HL-60/S4 treated with retinoic acid at 250 ng/mL for 4 days and 3 days (cell line): ENCODE results near the gene UBIAD1.
"Not testable (repeated sequence)": the region's sequence is repeated elsewhere in the genome, so short reads cannot be mapped to it uniquely, and the experiment has no call there.

ENCODE experiments used
- in situ Hi-C: fragments of 300-500 bp; cut with MboI; formaldehyde crosslinking; loops from 2 replicates; pipeline ENCODE4 v1.7.0; 2022; ENCODE audit warnings: low sequenced_read_pairs

Gene UBIAD1, protein sequence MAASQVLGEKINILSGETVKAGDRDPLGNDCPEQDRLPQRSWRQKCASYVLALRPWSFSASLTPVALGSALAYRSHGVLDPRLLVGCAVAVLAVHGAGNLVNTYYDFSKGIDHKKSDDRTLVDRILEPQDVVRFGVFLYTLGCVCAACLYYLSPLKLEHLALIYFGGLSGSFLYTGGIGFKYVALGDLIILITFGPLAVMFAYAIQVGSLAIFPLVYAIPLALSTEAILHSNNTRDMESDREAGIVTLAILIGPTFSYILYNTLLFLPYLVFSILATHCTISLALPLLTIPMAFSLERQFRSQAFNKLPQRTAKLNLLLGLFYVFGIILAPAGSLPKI

DNA sequence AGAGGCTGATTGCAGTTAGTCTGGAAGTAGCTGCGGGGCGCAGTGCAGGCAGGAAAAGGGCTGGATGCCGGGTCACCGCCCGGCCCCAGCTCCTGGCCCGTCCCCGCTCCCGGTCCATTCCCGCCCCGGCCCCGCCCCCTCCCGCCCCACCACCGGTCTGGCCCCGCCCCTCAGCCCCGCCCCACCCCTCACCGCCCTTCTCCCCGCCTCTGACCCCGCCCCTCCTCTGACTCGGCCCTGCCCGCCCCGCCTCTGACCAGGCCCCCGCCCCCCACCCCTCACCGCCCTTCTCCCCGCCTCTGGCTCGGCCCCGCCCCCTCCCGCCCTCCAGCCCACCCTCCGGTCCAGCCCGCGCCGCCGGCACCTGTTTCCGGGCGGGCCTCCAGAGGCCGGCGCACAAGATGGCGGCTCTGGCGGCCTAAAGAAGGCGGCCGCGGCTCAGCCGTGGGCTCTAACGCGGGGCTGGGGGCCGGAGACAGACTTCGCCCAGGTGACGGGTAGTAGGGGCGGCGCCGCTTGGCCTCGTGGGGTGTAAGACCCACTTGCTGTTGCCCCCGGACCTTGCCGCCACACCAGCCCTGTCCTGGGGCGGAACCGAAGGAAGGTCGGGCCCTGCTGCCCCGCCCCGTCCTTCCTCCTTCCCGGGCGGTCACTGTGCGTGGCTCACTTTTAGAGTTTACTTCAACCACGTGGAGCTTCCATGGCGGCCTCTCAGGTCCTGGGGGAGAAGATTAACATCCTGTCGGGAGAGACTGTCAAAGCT lies at the start of gene UBIAD1:
Gene UBIAD1 (plus strand): TSS at position 367 of the 763 bp plus-strand sequence. CDS start 334 bp downstream, at position 701.
- in situ Hi-C loops, result no loop called here

DNA sequence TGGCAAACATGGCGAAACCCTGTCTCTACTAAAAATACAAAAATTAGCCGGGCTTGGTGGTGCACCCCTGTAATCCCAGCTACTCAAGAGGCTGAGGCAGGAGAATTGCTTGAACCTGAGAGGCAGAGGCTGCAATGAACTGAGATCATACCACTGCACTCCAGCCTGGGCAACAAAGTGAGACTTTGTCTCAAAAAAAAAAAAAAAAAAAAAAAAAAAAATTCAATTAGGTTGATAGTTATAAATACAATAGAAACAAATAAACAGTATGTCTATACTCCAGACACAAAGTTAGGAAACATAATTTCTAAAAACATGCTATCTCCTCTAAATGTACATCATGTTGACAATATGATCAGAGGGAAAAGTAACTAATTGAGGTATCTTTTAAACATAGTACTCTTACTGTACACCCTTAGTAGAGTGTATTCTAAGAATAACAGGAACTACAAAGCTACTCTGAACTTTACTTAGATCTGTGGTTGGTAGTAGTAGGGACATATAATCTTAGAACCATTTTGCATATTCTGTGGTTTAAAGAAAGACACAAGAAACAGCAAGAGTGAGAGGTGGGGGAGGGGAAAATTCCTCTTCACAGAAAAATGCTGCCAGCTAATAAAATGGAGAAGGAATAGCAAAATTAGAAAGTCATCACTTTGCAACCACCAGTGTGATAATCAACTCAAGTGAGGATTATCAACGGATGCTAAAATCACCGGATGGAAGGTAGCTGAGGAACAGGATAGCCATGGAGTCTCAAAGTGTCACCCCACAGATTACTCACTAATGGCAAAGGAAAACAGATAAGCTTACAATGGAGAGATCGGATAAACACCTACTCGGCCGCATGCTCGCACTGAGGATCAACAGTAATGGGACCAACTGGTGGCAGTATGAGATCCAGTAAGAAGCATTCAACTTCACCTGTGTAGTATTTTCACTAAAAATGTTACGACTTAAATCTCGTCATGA lies 45.6 kb upstream of the UBIAD1 start:
- in situ Hi-C loops, result no loop called here

DNA sequence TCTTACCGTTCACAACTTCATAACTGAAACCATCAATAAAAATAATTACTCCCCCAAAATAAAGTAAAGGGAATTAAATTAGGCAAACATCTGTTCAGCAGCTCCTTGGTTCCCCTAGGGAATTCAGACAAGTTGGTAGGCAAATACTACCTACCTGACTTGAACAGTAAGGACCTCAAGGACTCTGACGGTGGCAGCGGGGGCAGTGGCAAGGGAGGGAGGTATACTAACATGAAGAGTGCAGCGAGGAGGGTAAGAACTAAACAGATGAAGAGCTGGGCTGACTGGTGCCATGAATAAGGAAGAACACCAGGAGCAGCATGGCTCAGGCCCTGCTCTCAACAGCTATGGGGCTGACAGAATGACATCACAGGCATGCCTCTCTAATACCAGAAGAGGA lies 43.8 kb upstream of the UBIAD1 start:
- in situ Hi-C loops, result no loop called here

DNA sequence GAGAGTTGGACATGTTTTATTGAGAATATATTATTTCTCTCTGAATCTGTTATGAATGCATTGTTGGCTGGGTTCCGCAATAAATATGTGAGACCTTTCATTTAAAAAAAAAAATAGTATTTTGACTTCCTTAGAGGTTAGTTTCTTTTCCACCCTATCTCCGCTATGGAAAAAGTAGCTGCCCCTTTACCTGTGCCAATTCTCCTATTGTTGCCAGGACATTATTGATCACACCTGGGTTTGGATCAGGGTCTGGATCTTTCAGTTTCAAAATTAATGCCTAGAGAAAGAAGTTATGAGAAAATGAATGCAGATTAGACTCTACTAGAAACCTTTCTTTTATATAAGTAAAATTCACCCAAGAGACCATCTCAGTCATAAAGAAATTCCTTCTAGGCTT lies 39.8 kb upstream of the UBIAD1 start:
- in situ Hi-C loops, result no loop called here

DNA sequence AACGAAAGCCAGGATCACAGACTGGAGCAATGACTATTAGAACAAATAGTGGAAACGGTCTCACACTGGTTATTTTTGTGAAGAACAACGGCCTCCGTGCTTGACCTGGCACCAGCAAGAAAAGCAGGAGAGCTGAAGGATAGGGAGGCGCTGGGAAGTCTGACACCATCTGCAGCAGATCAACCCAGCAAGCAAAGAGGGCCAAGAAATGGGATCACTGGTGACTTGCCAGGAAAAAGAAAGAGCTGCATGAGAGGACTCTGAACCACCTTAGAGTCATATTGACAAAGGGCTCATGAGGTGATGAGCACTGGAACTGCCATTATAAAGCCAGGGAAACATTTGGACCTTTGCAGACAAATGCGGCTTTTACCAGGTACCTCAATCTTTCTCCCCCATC lies 35.6 kb upstream of the UBIAD1 start:
- in situ Hi-C loops, result no loop called here

DNA sequence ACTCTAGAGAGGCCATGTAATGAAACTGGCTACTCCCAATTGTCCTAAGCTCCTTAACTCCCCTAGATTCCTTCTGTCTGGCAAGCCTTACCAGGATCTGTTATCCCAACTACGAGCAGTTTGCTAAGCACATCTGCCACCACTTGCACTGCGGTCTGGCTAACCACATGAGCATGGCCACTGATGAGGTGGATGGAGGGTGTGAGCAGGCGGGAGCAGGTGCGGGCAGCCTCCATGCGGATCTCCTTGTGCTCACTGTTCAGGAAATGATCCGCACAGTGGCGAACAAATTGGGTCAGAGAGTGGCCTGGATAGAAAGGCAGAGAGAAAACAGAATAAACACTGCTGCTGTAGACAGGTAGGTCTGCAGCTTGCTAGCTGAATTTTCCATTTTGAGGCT lies 34.7 kb upstream of the UBIAD1 start:
- in situ Hi-C loops, result no loop called here

DNA sequence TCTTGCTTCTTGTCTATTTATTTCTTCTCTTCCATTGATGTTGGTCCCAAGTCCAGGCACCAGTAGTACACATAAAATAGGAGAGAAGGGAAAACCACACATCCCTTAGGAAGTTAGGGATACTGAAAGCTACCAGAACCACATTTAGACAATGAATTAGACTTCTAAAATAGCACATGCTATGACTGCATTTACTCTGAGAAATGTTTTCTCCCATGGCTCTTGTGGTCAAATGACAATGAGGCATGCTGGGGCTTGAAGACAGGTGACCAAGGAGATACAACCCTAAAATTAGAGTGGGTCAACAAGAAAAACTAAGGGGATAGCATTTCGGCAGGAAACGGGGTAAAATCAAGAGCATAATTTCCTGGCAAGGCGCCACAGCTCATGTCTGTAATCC lies 27.8 kb upstream of the UBIAD1 start:
- in situ Hi-C loops, result no loop called here

DNA sequence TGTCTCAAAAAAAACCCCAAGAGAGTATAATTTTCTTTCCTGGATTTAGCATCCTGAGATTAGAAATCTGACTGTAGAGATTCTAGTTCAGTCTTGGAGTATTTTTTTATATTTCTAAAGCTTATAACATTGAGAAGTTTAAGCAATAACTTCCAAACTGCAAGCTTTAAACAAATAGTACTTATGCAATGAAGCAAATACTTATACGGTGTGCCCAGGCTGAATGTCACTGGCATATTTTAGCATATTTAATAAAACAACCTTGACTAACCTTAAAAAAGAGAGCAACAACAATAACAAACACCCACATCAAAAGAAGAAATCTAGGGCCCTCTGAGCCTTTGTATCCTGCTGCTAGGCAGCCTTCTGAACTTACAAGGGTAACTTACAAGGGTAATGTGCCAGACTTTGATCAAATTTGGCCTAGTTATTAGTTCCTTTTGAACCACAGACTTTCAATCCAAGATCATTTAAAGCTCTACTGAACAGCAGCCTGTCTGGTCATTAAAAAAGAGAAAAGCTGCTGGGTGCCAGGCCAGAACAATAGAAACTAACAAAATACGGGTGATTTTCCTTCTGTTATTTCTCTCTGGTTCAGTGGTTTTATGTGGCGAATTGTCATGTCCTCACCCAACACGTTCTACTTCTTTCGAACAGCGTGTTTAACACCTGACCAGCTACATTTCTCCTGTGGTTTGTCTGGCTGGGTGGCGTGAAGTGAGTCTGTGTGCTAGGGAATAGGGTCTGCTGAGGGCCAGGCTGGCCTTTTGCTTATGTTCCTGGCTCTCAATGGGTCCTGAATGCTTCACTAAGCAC lies 26.9 kb upstream of the UBIAD1 start:
- in situ Hi-C loops, result no loop called here

DNA sequence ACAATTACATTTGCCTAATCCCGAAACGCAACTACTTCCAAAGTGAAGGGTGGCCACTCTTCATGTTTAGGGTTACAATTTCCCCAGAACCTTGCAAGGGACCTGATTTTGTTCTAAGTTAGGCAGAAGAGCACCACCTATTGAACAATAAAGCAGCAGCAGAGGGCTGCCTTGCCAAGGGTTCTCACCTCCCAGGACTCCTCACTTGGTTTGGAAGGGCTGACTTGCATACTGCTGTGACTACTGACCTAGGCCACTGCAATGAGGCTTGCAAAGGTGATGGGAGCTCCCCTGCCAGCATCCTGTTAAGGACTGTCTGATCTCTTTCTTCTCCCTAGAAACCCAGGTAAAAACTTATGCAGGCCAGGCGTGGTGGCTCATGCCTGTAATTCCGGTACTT lies 24.8 kb upstream of the UBIAD1 start:
- in situ Hi-C loops, result no loop called here

DNA sequence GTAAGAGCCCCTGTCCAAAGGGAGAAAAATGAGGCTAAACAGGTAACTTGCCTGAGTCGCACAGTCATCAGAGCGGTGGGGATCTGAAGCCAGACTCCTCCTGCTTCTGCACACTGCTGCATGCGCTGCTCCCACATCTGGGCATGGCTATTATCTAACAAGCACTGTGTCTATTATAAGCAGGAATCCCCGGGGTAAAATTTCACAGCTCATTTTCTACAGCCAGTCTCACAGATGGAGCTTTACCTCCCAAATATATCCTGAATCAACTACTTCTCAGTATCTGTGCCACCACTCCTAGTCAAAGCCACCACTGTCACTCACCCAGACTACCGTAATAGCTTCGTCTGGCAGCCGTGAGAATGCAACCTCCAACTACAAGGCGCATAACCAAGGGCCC lies 20.5 kb upstream of the UBIAD1 start:
- in situ Hi-C loops, result no loop called here

DNA sequence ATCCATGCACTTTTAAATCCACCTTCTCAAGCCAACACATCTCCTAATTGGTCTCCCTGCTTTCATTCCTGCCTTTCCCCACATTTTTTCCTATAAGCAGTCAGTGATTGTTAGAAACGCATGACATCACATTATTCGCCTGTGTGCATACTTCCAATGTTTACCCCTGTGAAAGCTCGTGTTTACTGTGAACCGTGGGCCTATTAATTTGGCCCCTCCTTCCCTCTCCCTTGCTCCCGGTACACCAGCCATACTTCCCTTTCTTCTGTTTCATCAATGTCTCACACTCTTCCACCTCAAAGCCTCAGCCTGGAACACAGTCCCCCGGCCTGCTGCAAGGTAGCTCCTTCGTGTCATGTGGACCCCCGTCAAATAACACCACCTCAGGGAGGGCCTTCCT lies 19.8 kb upstream of the UBIAD1 start:
- in situ Hi-C loops, result no loop called here

DNA sequence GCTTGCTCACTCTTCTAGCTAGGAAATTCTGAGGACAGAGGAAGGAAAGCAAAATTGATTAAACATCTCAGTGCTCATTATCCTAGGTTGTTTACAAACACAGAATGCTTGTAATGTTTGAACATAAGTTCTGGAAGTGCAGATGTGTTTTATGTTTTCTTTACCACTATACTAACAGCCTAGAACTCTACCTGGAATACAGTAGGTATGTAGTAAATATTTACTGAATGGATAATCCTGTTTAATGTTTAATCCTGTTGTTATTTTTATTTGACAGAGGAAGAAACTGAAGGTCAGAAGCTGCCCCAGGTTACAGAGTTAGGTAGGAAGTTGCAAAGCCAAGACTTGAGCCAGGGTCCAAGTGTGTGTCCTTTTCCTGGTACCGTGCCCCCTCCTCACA lies 16.7 kb upstream of the UBIAD1 start:
- in situ Hi-C loops, result no loop called here

DNA sequence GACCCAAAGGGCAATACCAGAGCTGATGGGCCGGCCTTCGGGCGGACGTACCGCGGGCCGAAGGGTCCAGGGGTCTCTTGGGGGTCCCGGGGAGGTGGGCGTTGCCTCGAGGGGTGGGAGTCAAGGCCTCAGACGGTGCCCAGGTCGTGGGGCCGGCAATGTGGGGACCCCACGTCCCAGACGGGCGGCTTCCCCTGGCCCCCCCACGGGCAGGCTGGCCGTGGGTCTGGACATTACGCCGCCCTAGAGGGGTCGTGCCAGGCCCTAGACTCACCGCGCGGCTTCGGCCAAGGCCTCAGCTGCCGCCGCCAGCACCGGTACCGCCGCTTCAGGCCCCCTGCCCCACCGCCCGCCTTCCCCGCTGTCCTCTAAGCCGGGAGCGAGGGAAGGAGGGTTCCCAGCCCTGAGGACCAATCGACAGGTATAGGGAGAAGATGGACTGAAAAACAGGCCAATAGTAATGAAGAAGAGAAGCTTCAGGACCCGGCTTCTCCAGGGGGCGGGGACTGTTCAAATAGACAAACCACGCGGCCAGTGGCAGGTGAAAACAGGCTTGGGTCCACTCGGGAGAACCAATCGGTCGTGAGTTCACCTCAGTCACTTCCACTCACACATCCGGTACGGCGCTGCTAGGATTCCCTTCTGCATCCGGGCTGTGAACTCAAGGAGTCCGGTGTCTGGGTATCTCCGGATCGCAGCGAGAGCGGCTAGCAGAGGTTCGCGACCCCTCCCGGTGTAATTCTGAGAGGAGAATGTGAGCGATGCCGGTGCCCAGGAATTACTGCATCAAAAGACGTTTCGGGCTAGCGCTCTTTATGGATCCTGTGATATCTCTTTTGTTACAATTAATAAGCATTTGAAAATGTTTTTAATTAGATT lies 10.6 kb upstream of the UBIAD1 start, which contains the start of gene MTOR:
Gene MTOR (minus strand): TSS at position 381 of the 879 bp plus-strand sequence. CDS start 3,142 bp downstream, outside the sequence.
- in situ Hi-C loops, result no loop called here

DNA sequence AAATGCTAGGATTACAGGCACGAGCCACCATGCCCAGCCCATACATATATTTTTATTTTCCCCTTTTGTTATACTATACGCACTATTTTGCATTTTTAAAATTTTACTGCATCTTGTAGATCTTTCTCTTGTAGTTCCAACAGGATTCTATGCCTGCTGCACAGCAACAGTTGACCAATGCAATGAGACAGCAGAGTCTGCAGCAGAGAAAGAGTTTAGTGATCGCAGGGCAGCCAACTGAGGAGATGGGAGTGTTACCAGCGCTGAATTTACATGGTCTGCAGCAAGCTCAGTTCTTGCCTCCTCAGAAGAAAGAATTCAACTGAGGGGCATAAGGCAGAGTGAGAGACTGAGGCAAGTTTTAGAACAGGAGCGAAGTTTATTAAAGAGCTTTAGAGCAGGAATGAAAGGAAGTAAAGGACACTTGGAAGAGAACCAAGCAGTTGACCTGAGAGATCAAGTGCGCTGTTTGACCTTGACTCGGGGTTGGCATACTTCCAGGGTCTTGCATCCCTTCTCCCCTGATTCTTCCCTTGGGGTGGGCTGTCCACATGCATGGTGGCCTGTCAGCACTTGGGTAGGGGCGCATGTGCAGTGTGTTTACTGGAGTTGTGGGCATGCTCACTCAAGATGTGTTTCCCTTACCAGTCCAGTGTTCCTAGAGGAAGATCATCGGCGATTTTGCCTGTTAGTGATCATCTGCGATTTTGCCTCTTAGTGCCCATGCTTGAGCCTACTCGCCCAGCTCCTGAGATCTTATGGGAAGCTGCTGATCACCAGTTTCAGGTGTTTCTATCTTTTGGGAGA lies 6.5 kb upstream of the UBIAD1 start:
- in situ Hi-C loops, result no loop called here

DNA sequence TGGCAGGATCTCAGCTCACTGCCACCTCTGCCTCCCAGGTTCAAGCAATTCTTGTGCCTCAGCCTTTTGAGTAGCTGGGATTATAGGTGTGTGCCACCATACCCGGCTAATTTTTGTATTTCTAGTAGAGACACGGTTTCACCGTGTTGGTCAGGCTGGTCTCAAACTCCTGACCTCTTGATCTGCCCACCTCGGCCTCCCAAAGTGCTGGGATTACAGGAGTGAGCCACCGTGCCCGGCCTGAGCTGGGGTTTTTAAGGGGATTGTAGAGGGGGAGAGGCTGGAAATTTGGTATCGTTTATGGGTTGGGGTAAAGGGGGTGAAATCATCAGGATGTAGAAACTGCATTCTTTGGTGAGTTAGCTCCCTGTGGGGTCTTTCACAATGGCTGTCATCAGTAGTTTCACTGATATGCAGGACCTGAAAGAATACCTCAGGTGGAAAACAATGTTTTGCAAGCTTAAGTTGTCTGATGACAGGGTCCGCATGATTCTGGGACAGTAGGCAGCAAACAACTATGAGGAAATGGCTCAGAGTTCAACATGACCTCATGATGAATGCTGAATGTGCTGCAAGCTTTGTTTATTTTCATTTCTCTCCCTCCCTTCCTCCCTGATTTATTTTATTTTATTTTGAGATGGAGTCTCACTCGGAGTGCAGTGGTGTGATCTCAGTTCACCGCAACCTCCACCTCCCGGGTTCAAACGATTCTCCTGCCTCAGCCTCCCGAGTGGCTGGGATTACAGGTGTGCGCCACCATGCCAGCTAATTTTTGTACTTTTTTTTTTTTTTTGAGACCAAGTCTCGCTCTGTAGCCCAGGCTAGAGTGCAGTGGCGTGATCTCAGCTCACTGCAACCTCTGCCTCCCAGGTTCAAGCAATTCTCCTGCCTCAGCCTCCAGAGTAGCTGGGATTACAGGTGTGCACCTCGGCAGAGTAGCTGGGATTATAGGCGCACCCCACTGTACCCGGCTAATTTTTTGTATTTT lies 5.4 kb upstream of the UBIAD1 start:
- in situ Hi-C loops, result not testable (repeated sequence)

DNA sequence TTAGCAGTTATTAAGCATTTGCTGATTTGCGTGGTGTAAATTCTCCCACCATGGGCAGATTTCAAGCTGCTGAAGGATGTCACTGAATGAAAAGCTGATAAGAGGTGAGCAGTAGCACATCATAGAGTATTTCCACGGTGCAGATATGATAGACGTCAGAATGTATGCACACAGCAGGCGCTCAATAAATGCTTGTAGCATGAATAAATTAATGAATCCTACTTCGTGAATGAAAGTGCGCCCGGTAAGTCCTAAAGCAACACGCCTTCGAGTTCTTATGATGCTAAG lies 510 bp upstream of the UBIAD1 start:
- in situ Hi-C loops, result no loop called here

DNA sequence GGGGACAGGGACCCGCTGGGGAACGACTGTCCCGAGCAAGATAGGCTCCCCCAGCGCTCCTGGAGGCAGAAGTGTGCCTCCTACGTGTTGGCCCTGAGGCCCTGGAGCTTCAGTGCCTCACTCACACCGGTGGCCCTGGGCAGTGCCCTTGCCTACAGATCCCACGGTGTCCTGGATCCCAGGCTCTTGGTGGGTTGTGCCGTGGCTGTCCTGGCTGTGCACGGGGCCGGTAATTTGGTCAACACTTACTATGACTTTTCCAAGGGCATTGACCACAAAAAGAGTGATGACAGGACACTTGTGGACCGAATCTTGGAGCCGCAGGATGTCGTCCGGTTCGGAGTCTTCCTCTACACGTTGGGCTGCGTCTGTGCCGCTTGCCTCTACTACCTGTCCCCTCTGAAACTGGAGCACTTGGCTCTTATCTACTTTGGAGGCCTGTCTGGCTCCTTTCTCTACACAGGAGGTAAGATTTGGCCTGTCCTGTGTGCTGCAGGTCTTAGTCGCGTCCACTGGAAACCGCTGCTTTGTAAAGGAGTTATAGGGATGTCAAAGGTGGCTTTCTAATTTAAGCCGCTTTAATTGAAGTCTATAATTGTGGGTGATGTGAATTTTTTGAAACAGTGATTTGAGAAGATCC lies 717 bp downstream of the UBIAD1 start:
- in situ Hi-C loops, result no loop called here
